ENCODE data around the gene GTPBP3. TPM values are rescaled to one million over a fixed set of nuclear protein-coding genes. Genes with fewer than 3 reads are reported as not detected.

GTPBP3 gene
- total and polyA plus RNA-seq, 2 experiments from 2014 or later, result 25.4 to 67.8 TPM

GRCh38 chr19:17358395-17358794, 21.0 kb downstream of the GTPBP3 start:
- ATAC-seq, result no peak

More at GRCh38 chr19:17358395-17358794, 21.0 kb downstream of the GTPBP3 start:
- H3K9me2 ChIP-seq (ENCODE audit: insufficient read depth), result no peaks in the 10 kb centered on the region
- H3K4me1 Mint-ChIP-seq, result peaks cover 3% of the 10 kb centered on the region; the same call in 2 of the 3 replicates
- no peak overlapping the region for H3K4me2 ChIP-seq
- no peaks in the 10 kb centered on the region for H3K79me2 ChIP-seq (replicated peaks; ENCODE audit: insufficient read depth)
- no peaks in the 10 kb centered on the region for H3K9me3 Mint-ChIP-seq
- H3K36me3 ChIP-seq (ENCODE audit: insufficient read depth), result no peaks in the 10 kb centered on the region
- no peaks in the 10 kb centered on the region for H3F3A ChIP-seq (replicated peaks; ENCODE audit: low read depth)
- H3K27ac Mint-ChIP-seq, result no peak overlapping the region
- peaks cover 8% of the 10 kb centered on the region for H3K27me3 Mint-ChIP-seq (ENCODE audit: insufficient read depth, low read depth, poor library complexity)
- no peaks in the 10 kb centered on the region for H3K4me1 ChIP-seq (ENCODE audit: insufficient read depth)
- no peak for TF ChIP-seq REST (IDR thresholded peaks at IDR 0.05; ENCODE audit: unreplicated experiment)
- TF ChIP-seq ETS1 (IDR thresholded peaks at IDR 0.05), result no peak
- TF ChIP-seq POLR2AphosphoS5 (IDR thresholded peaks at IDR 0.05; ENCODE audit: low read depth), result no peak
- TF ChIP-seq CTCF (conservative IDR thresholded peaks at IDR 0.05; ENCODE audit: low read depth in 2 of 2), result no peak
- no peak for TF ChIP-seq ZNF331 (CRISPR knock-in tag; IDR thresholded peaks at IDR 0.05; ENCODE audit: low read depth)
- TF ChIP-seq ZNF462 (CRISPR knock-in tag; IDR thresholded peaks at IDR 0.05), result no peak
- no peak for TF ChIP-seq NANOG (IDR thresholded peaks at IDR 0.05; ENCODE audit: borderline replicate concordance)
- TF ChIP-seq STAT1 (IDR thresholded peaks at IDR 0.05; ENCODE audit: unreplicated experiment), result no peak
- TF ChIP-seq ZNF114 (CRISPR knock-in tag; IDR thresholded peaks at IDR 0.05), result no peak
- no peak for TF ChIP-seq EZH2phosphoT487 (IDR thresholded peaks at IDR 0.05; ENCODE audit: unreplicated experiment)
- no peak for TF ChIP-seq JUNB (IDR thresholded peaks at IDR 0.05; ENCODE audit: unreplicated experiment)
- no peak for TF ChIP-seq EZH2 (IDR thresholded peaks at IDR 0.05; ENCODE audit: low read depth, unreplicated experiment)
- TF ChIP-seq CREB1 (CRISPR knock-in tag; IDR thresholded peaks at IDR 0.05; ENCODE audit: low read depth), result no peak
- no peak overlapping the region for H2AFZ ChIP-seq
- no peaks in the 10 kb centered on the region for H4K20me1 ChIP-seq (replicated peaks; ENCODE audit: insufficient read depth)
- no peak overlapping the region for H3K27ac ChIP-seq (ENCODE audit: low read depth)
- no peak overlapping the region for H3K4me3 ChIP-seq
- H3K36me3 Mint-ChIP-seq (ENCODE audit: low read depth), result no peaks in the 10 kb centered on the region
- no peaks in the 10 kb centered on the region for H3K27me3 ChIP-seq (ENCODE audit: insufficient read depth)
- no peak overlapping the region for H3K4me3 Mint-ChIP-seq
- DNase-seq (ENCODE audit: low spot score), result no peak
